ENCODE results near the gene DGCR6. TPM values are rescaled to one million over a fixed set of nuclear protein-coding genes. Genes with fewer than 3 reads are reported as not detected.
"Not testable (repeated sequence)": the region's sequence is repeated elsewhere in the genome, so short reads cannot be mapped to it uniquely, and the experiment has no call there.

Gene DGCR6
- total RNA-seq, 1 experiment from 2014 or later = 4.7 TPM

DNA sequence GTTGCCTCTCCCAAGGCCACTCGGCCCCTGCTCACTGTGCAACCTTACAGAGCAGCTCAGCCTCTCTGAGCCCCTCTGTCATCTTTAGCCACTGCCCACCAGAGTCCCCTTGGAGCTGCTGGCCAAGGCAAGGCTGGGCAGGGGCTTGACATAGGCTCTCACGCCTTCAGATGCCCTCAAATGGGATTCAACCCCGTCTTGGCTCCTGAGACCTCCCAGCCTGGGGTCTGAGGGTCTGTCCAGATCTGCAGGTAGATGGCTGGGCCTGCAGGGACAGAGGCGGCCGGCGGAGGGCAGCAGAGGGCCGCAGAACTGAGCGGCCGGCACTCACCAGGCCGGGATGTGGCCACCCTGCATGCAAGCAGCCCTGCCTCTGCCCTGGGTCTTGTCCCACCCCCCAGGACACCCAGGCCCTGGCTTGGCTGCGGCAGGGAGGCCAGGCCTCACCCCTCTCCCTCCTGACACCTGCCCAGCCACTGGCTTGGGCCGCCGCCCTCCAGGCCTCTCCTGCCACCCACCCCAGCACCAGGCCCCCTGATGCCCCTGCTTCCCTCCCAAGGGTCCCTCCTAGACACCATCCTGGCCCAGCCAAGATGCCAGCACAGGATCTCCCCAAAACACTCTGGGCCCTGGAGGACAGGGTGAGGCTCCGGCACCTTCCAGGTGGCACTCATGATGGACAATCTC lies 48.3 kb downstream of the DGCR6 start:
- H3K36me3 Mint-ChIP-seq; H3K4me3 Mint-ChIP-seq; H3K27me3 Mint-ChIP-seq (ENCODE audit: low read depth); POLR2A ChIA-PET; CTCF ChIA-PET; H3K9me3 Mint-ChIP-seq; H3K27ac Mint-ChIP-seq: not testable (repeated sequence)
- H3K4me1 Mint-ChIP-seq = peaks cover 13% of the 10 kb centered on the region
- DNase-seq (ENCODE audit: low spot score) (peak; percentile 87), ATAC-seq (peak; percentile 93)
- peak; percentile 97 for TF ChIP-seq ZNF121 (CRISPR knock-in tag; IDR thresholded peaks at IDR 0.05)
- TF ChIP-seq, protein P1, sequence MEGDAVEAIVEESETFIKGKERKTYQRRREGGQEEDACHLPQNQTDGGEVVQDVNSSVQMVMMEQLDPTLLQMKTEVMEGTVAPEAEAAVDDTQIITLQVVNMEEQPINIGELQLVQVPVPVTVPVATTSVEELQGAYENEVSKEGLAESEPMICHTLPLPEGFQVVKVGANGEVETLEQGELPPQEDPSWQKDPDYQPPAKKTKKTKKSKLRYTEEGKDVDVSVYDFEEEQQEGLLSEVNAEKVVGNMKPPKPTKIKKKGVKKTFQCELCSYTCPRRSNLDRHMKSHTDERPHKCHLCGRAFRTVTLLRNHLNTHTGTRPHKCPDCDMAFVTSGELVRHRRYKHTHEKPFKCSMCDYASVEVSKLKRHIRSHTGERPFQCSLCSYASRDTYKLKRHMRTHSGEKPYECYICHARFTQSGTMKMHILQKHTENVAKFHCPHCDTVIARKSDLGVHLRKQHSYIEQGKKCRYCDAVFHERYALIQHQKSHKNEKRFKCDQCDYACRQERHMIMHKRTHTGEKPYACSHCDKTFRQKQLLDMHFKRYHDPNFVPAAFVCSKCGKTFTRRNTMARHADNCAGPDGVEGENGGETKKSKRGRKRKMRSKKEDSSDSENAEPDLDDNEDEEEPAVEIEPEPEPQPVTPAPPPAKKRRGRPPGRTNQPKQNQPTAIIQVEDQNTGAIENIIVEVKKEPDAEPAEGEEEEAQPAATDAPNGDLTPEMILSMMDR (IDR thresholded peaks at IDR 0.05) = peak; percentile 85

DNA sequence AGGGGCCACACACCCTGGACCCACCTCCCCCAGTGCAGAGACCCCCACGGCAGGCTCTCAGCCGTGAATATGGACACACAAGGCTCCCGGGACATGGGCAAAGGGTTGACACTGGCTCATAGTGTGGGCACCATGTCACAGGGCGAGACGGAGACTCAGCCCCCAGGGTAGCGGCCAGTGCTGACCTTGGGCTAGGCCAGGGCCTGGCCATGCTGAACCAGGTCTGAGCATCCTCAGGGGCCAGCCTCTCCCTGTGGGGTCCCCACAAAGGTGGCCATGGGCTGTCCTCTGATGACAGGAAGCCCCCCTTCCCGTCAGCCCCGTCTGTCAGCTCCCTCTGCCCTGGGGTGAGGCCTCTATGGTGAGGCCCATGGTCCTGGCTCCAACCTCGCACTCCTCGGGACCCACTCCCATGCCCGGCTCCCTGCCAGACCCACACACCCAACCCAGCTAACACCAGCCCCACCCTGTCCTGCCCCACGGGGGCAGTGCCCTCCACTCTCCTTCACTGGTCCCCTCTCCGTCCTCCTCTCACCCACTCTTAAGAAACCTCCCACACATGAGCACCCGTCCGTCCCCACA lies 49.0 kb downstream of the DGCR6 start:
- Mint-ChIP-seq H3K4me1 (peaks cover 7% of the 10 kb centered on the region; the same call in 1 of the 2 replicates), H3K27ac (peak overlapping the region; percentile 29; the same call in 1 of the 2 replicates), H3K9me3 (no peaks in the 10 kb centered on the region), H3K27me3 (ENCODE audit: low read depth) (no peaks in the 10 kb centered on the region), H3K36me3 (no peaks in the 10 kb centered on the region), H3K4me3 (no peak overlapping the region)
- DNase-seq (ENCODE audit: low spot score) = no peak
- ChIA-PET POLR2A (no interaction called here), CTCF (interaction anchor here (2.0 kb wide), 1 partner anchor 48 kb away, joined by 5 read pairs; the partner anchor contains the start of gene DGCR6)
- no peak for ATAC-seq
- TF ChIP-seq RORB (CRISPR knock-in tag; IDR thresholded peaks at IDR 0.05) = no peak
- TF ChIP-seq TEAD1 (CRISPR knock-in tag; IDR thresholded peaks at IDR 0.05) = no peak
- TF ChIP-seq, protein P2, sequence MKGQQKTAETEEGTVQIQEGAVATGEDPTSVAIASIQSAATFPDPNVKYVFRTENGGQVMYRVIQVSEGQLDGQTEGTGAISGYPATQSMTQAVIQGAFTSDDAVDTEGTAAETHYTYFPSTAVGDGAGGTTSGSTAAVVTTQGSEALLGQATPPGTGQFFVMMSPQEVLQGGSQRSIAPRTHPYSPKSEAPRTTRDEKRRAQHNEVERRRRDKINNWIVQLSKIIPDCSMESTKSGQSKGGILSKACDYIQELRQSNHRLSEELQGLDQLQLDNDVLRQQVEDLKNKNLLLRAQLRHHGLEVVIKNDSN (CRISPR knock-in tag; IDR thresholded peaks at IDR 0.05) = no peak
- TF ChIP-seq CBFB (CRISPR knock-in tag; IDR thresholded peaks at IDR 0.05; ENCODE audit: low read depth) = no peak
- no peak for TF ChIP-seq SMAD4 (CRISPR knock-in tag; IDR thresholded peaks at IDR 0.05)
- no peak for TF ChIP-seq ZNF263 (CRISPR knock-in tag; IDR thresholded peaks at IDR 0.05; ENCODE audit: low read depth)

DNA sequence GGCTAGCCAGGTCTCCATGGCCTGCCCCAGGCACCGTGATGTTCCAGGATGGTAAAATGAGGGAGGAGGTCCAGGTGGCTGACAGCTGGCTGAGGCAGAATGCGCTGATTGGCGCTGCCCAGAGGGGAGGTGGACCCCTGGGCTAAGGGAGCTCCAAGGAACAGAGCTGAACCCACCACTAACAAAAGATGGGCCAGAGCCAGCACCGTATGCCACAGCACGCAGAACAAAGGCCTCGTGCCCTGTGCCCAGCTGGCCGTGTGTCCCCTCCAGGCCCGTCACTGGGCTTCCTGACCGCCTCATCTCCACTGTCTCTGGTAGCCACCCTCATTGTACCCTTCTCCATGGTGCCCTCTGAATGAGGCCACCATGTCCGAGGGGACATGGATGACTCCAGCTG lies 49.6 kb downstream of the DGCR6 start:
- TF ChIP-seq ZNF317 (CRISPR knock-in tag; IDR thresholded peaks at IDR 0.05; ENCODE audit: borderline replicate concordance, low read depth) = no peak
- TF ChIP-seq ATF1 (CRISPR knock-in tag; IDR thresholded peaks at IDR 0.05) = no peak
- no peak for TF ChIP-seq CREB1 (CRISPR knock-in tag; IDR thresholded peaks at IDR 0.05)
- no peak for TF ChIP-seq EMX1 (CRISPR knock-in tag; IDR thresholded peaks at IDR 0.05)
- H3K27me3 Mint-ChIP-seq (ENCODE audit: low read depth) = no peaks in the 10 kb centered on the region
- peak overlapping the region; percentile 29; the same call in 1 of the 2 replicates for H3K27ac Mint-ChIP-seq
- ChIA-PET POLR2A (no interaction called here), CTCF (interaction anchor here (2.0 kb wide), 1 partner anchor 49 kb away, joined by 5 read pairs; the partner anchor contains the start of gene DGCR6)
- ATAC-seq = no peak
- peaks cover 3% of the 10 kb centered on the region; the same call in 1 of the 2 replicates for H3K4me1 Mint-ChIP-seq
- H3K9me3 Mint-ChIP-seq = no peaks in the 10 kb centered on the region
- no peak overlapping the region for H3K4me3 Mint-ChIP-seq
- no peaks in the 10 kb centered on the region for H3K36me3 Mint-ChIP-seq
- DNase-seq (ENCODE audit: low spot score) = no peak

DNA sequence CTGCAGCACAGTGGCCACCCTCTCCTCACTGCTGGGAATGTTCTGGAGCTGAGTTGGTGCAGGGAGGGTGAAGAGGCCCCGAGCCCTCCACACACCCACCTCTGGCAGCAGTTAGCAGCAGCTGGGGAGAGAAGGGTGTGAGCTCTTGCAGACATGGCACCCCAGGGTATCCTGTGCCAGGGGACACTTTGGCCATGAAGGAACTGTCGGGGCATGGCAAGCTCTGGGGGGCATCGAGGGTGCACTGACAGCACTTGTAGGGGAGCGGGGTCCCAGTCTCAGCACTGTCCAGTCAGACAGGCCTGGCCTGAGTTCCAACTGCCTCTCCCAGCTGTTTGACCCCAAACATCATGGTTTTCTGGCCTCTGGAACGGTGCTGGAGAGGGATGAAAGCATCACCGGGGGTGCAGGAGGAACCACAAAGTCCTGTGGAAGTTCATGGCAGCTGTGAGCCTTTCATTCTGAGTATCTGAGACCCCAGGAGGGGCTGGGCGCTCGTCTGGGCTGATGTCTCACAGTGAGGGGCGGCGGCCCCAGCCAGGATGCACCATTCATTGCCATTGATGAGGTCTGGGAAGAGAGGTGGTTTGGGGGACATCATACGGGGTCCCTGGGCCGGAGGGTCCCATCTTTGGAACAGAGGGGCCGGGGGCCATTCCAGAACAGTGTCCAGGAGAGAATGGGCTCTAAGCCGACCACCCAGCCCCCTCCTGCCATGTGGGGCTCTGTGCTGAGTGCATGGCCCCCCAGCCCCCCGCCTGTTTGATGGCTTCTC lies 50.2 kb downstream of the DGCR6 start:
- H3K27ac Mint-ChIP-seq; H3K36me3 Mint-ChIP-seq; H3K27me3 Mint-ChIP-seq (ENCODE audit: low read depth); H3K9me3 Mint-ChIP-seq; H3K4me3 Mint-ChIP-seq; POLR2A ChIA-PET; H3K4me1 Mint-ChIP-seq; ATAC-seq: not testable (repeated sequence)
- CTCF ChIA-PET = interaction anchor here (0.6 to 2.0 kb wide), 4 partner anchors 32 to 1267 kb away, joined by 3 to 8 read pairs (median 4); partner anchors contain the start of gene DGCR6
- peak; percentile 6 for DNase-seq (ENCODE audit: low spot score)

DNA sequence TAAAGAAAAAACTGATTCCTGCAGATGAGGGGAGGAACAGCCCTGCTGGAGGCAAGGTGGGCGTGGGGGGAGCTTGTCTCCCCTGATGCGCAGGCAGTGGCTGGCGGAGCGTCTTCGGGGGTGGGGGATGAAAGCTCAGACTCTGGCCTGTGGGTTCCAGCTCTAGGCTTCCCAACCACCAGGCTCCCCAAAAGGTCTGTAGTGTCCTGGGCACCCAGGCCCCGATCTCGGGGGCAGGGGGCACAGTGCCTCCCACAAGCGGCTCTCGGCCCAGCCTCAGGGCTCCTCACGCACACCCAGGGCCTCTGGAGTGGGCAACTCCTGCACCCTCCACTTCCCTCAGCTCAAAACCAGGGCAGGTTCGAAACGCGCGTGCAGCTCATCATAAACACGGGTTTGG lies 50.8 kb downstream of the DGCR6 start:
- H3K9me3 Mint-ChIP-seq; H3K36me3 Mint-ChIP-seq; H3K4me3 Mint-ChIP-seq; H3K27me3 Mint-ChIP-seq (ENCODE audit: low read depth); POLR2A ChIA-PET; H3K4me1 Mint-ChIP-seq; ATAC-seq; H3K27ac Mint-ChIP-seq: not testable (repeated sequence)
- DNase-seq (ENCODE audit: low spot score) = peak; percentile 8
- CTCF ChIA-PET = interaction anchor here (0.6 to 2.0 kb wide), 4 partner anchors 31 to 1268 kb away, joined by 3 to 8 read pairs (median 4); partner anchors contain the start of gene DGCR6

DNA sequence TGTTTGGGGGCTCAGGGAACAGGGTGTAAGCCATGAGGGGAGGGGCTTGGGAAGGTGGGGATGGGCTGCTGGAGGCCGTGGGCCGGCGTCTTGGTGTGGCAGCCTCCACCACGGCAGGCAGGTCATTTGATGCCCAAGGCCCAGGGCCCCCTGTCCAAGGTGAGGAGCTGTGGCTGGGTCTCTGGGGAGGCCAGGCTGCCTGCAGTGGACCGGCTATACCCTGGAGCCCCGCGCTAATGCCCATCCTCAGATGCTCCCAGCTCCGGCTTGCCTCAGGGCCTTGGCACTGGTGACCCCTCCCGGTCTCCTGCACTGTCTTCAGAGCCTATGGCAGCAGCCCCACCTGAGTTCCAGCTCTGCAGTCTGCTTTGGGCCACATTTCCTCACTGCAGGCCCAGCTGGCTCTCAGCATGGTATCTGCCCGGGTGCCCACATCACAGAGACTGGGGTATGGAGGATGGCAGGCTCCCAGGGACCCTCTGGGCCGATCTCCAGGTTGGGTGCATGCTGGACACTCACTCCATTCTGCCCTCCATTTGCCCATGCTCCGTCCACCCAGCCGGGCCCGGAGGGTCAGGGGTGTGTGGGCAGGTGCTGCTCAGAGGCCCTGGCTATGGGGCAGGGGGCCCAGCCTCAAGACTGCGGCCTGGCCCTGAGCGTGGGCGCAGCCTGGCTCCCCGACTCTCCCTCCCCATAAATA lies 51.7 kb downstream of the DGCR6 start:
- CTCF ChIA-PET = interaction anchor here (1.1 to 1.5 kb wide), 2 partner anchors 30 to 42 kb away, joined by 3 to 8 read pairs; no protein-coding TSS in a partner anchor
- H3K27ac Mint-ChIP-seq; H3K36me3 Mint-ChIP-seq; H3K9me3 Mint-ChIP-seq; H3K4me3 Mint-ChIP-seq; H3K4me1 Mint-ChIP-seq; ATAC-seq; POLR2A ChIA-PET; H3K27me3 Mint-ChIP-seq (ENCODE audit: low read depth): not testable (repeated sequence)
- DNase-seq (ENCODE audit: low spot score) = peak; percentile 8

DNA sequence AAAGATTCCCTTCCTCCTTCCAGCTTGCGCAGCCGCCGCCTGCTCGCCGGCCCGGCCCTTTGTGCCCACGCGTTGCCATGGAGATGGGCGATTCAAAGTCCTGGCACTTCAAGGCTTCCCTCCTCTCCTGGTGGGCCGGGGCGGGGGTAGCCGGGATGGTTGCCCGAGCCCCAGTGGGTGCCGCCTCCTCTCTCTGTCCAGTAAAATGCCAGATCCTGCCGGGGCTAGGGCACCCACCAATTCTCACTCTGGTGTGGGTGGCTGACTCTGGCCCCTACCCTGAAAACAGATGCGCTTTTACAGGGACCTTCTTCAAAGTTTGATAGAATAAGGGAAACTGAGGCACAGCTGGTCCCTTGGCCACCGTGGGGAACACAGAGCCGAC lies 52.2 kb downstream of the DGCR6 start:
- H3K9me3 Mint-ChIP-seq; ATAC-seq; H3K4me1 Mint-ChIP-seq; H3K27ac Mint-ChIP-seq; H3K4me3 Mint-ChIP-seq; H3K36me3 Mint-ChIP-seq; H3K27me3 Mint-ChIP-seq (ENCODE audit: low read depth); POLR2A ChIA-PET: not testable (repeated sequence)
- DNase-seq (ENCODE audit: low spot score) = peak; percentile 7
- CTCF ChIA-PET = interaction anchor here (1.1 kb wide), 1 partner anchor 41 kb away, joined by 3 read pairs; no protein-coding TSS in a partner anchor

DNA sequence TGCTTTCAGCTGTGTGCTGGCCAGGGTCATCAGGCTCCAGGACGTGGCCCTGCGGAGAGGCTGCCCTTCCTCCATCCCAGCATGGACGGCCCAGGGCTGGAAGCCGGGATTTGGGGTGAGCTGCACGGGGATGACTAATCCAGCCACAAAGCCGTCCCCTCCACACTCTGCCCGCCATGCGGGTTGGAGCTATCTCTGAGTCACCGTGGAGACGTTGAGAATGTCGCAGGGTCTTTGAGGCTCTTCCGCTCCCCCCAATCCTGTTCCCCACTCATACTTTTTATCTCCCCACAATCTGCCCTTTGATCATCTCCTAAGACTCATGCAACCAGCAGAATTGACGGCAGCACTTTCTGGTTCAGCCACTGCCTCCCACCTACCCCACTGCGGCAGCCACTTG lies 52.6 kb downstream of the DGCR6 start:
- ATAC-seq; DNase-seq (ENCODE audit: low spot score); H3K4me3 Mint-ChIP-seq; H3K27ac Mint-ChIP-seq; POLR2A ChIA-PET; H3K27me3 Mint-ChIP-seq (ENCODE audit: low read depth); H3K36me3 Mint-ChIP-seq; H3K9me3 Mint-ChIP-seq; H3K4me1 Mint-ChIP-seq: not testable (repeated sequence)
- CTCF ChIA-PET = interaction anchor here (1.1 kb wide), 1 partner anchor 41 kb away, joined by 3 read pairs; no protein-coding TSS in a partner anchor

Measured in WTC11 (cell line).